Measurements from ENCODE around the gene DCST2. TPM values are rescaled to one million over a fixed set of nuclear protein-coding genes. Genes with fewer than 3 reads are reported as not detected.

Gene DCST2
- total RNA-seq, 1 donor from 2014 or later, result 2.2 TPM

GRCh38 chr1:155030243-155030795 is 3.3 kb downstream of the DCST2 start:
- H3K27ac Mint-ChIP-seq, result no peak overlapping the region
- no peaks in the 10 kb centered on the region for H3K4me1 Mint-ChIP-seq (ENCODE audit: low read depth)
- no peak overlapping the region for H3K4me3 Mint-ChIP-seq (ENCODE audit: low read depth)
- no peaks in the 10 kb centered on the region for H3K9me3 Mint-ChIP-seq (ENCODE audit: low read depth)
- peaks cover 11% of the 10 kb centered on the region for H3K27me3 Mint-ChIP-seq
- no peak for DNase-seq (ENCODE audit: low spot score, unreplicated experiment)
- no peak for TF ChIP-seq CTCF (IDR thresholded peaks at IDR 0.05; ENCODE audit: unreplicated experiment)
- H3K36me3 Mint-ChIP-seq (ENCODE audit: insufficient read depth), result no peaks in the 10 kb centered on the region

DNA sequence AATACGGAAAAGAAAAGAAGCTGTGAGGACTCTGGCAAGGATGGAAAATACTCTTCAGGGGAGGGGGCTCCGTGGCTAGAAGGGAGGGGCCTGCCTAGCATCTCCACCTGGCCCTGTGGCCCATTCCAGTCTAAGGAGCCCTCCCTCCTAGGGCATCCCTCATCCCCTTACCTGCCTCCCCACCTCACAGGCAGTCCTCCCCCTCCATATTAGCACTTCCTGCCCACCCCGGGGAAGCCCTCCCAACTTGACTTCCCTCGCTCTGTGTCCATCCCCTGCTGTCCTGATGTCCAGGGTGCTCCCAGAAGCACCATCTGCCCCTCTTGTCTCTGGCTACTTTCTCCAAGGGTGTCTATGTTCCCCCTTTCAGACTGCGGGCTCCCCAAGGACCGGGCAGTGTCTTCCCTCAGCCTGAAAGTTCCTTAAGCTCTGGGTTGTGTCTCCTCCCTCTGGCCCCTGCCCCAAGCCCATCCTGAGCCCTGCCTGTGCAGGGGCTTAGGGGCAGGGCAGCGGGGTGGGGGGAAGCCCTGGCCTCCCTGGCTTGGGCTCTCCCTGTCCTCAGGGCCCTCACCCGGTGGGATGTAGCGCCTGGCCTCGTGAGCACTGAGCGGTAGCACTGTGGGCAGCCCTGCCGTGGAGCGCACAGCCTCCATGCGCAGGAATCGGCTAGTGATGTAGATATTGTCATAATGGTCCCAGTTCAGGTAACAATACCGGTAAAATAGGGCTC is 3.9 kb downstream of the DCST2 start:
- Mint-ChIP-seq H3K4me1 (ENCODE audit: low read depth) (no peaks in the 10 kb centered on the region), H3K4me3 (ENCODE audit: low read depth) (no peak overlapping the region), H3K27ac (no peak overlapping the region), H3K36me3 (ENCODE audit: insufficient read depth) (no peaks in the 10 kb centered on the region), H3K9me3 (ENCODE audit: low read depth) (no peaks in the 10 kb centered on the region), H3K27me3 (peaks cover 8% of the 10 kb centered on the region)
- no peak for DNase-seq (ENCODE audit: low spot score, unreplicated experiment)
- no peak for TF ChIP-seq CTCF (IDR thresholded peaks at IDR 0.05; ENCODE audit: unreplicated experiment)

DNA sequence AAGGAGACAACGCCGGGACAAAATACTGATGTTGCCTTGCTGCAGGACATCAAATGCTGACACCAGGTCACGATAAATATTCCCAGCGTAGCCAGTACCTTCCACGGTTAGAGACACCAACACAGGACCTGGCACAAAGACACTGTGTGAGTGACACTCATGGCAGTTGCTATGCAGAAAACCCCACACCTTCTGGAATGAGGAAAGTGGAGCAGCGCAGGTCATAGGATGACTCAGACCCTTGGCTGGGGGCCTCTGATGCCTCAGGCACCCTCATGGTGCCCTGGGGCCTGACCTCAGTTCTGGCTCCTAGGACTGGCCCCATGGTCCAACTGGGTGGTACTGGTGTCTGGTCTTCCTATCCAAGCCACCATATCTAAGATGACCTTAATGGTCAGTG is 7.0 kb downstream of the DCST2 start:
- no peak for TF ChIP-seq CTCF (IDR thresholded peaks at IDR 0.05; ENCODE audit: unreplicated experiment)
- DNase-seq (ENCODE audit: low spot score, unreplicated experiment), result no peak
- Mint-ChIP-seq H3K27ac (no peak overlapping the region), H3K4me3 (ENCODE audit: low read depth) (no peak overlapping the region), H3K36me3 (ENCODE audit: insufficient read depth) (no peaks in the 10 kb centered on the region), H3K27me3 (peaks cover 6% of the 10 kb centered on the region), H3K4me1 (ENCODE audit: low read depth) (no peaks in the 10 kb centered on the region), H3K9me3 (ENCODE audit: low read depth) (no peaks in the 10 kb centered on the region)

DNA sequence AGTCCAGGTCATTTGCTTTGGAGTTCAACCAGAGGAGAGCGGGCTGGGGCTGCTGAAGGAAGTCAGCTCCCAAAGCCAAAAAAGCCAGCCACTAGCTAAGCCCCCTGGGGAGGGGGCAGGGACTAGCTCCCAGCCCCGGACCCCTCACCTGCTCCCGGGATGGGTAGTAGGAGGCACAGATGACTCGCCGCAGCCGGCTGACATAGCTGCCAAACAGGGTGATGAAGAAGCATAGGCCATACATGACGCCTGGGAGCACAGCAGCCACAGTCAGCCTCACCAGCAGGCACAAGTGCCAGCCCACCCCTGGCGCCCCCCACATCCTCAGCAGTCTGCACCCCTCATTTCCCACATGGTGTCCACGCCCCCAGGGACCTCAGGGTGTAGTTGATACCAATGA is 7.4 kb downstream of the DCST2 start:
- Mint-ChIP-seq H3K9me3 (ENCODE audit: low read depth) (no peaks in the 10 kb centered on the region), H3K4me1 (ENCODE audit: low read depth) (no peaks in the 10 kb centered on the region)

DNA sequence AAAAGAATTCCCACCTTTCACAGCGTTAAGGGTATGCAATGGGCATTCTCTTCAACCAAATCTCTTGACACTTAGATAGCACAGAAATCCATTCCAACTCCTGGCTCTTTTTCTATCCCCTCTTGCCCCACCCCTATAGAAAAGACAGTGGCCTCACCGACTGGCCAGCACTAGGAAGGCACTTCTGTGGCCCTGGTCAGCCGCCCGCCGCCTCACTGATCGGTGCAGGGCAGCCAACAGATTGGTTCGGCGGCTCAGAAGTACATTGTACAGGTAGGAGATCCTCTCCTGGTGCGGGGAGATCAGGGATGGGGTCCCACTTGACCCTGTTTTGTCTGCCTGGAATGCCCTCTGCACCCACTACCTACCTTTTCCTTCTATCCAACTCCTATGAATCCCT is 9.3 kb downstream of the DCST2 start:
- TF ChIP-seq CTCF (IDR thresholded peaks at IDR 0.05; ENCODE audit: unreplicated experiment), result no peak
- Mint-ChIP-seq H3K4me3 (ENCODE audit: low read depth) (no peak overlapping the region), H3K27ac (no peak overlapping the region), H3K4me1 (ENCODE audit: low read depth) (no peaks in the 10 kb centered on the region), H3K9me3 (ENCODE audit: low read depth) (no peaks in the 10 kb centered on the region), H3K27me3 (peaks cover 6% of the 10 kb centered on the region), H3K36me3 (ENCODE audit: insufficient read depth) (no peaks in the 10 kb centered on the region)
- DNase-seq (ENCODE audit: low spot score, unreplicated experiment), result no peak

More for the DNA sequence above, 7.4 kb downstream of the DCST2 start:
- Mint-ChIP-seq H3K27ac (no peak overlapping the region), H3K36me3 (ENCODE audit: insufficient read depth) (no peaks in the 10 kb centered on the region), H3K4me3 (ENCODE audit: low read depth) (no peak overlapping the region), H3K27me3 (peaks cover 6% of the 10 kb centered on the region)
- DNase-seq (ENCODE audit: low spot score, unreplicated experiment), result no peak
- no peak for TF ChIP-seq CTCF (IDR thresholded peaks at IDR 0.05; ENCODE audit: unreplicated experiment)
